GM06990 (cell line): Measurements from ENCODE around the gene KIFC3.

Source experiments
- DNase-seq: peaks from one replicate; pipeline ENCODE4 v3.0.0-alpha.2; 2011; ENCODE audit not compliant: insufficient read length; ENCODE audit errors: extremely low read depth
- H3K27me3 ChIP-seq: replicated peaks from 2 replicates; pipeline ENCODE4 v1.6.0; 2011; ENCODE audit warnings: low read length; ENCODE audit not compliant: control insufficient read depth, insufficient read depth
- H3K36me3 ChIP-seq: 2 replicates; pipeline ENCODE4 v1.5.1; 2011; ENCODE audit warnings: low read length; ENCODE audit not compliant: control insufficient read depth, insufficient read depth
- H3K4me3 ChIP-seq: replicated peaks from 2 replicates; pipeline ENCODE4 v1.5.1; 2011; ENCODE audit warnings: low read depth, mild to moderate bottlenecking, control low read depth, low read length
- TF ChIP-seq, protein P1 (sequence below): IDR thresholded peaks from 2 replicates; pipeline ENCODE4 v1.5.1; 2011; ENCODE audit warnings: low read length, control low read depth, mild to moderate bottlenecking, inconsistent platforms; ENCODE audit not compliant: insufficient read depth, poor library complexity, severe bottlenecking

KIFC3 gene

DNA sequence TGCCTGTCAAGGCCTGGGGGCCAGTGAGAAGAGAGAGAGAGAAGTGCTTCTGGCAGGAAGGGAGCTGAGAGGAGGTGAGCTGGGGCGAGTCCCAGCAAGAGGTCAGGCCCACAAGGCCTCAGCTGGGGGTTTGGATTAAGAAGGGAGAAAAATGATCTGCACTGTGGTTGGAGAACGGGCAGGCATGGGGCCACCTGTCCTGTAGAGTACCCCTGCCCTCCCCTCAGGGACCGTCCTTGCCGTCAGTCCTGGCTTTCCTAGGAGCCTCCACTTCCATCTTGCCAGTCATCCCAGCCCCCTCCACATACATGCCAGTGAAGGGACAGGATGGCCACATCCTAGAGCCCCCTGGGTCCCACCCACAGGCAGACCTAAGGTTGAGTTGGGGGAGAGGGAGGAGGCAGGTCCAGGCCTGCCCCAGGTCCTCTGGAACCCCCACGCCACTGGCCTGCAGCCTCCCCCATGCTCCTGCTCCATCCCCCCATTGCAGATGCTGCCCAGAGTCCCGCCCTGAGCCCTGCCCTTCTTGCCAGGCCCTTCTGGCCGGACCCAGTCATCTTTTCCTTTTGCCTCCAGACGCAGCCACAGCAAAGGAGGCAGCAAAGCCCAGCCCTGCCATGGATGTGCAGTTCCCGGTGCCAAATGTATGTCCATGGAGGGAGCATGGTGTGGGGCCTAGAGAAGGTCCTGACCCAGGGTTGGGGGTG is 47.8 kb downstream of the KIFC3 start:
- no peak overlapping the region for H3K4me3 ChIP-seq
- H3K27me3 ChIP-seq, result no peaks in the 10 kb centered on the region
- H3K36me3 ChIP-seq, result peaks cover 7% of the 10 kb centered on the region
- DNase-seq, result no peak
- TF ChIP-seq, protein P1, sequence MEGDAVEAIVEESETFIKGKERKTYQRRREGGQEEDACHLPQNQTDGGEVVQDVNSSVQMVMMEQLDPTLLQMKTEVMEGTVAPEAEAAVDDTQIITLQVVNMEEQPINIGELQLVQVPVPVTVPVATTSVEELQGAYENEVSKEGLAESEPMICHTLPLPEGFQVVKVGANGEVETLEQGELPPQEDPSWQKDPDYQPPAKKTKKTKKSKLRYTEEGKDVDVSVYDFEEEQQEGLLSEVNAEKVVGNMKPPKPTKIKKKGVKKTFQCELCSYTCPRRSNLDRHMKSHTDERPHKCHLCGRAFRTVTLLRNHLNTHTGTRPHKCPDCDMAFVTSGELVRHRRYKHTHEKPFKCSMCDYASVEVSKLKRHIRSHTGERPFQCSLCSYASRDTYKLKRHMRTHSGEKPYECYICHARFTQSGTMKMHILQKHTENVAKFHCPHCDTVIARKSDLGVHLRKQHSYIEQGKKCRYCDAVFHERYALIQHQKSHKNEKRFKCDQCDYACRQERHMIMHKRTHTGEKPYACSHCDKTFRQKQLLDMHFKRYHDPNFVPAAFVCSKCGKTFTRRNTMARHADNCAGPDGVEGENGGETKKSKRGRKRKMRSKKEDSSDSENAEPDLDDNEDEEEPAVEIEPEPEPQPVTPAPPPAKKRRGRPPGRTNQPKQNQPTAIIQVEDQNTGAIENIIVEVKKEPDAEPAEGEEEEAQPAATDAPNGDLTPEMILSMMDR, result no peak

- Histone ChIP-seq H3K4me3 (no peak overlapping the region), H3K36me3 (peaks cover 7% of the 10 kb centered on the region), H3K27me3 (no peaks in the 10 kb centered on the region)
- TF ChIP-seq, protein P1, result no peak
- DNase-seq, result no peak
Observed at GRCh38 chr16:57753448-57754353, 48.6 kb downstream of the KIFC3 start.

GRCh38 chr16:57752581-57753447 is 49.5 kb downstream of the KIFC3 start:
- H3K4me3 ChIP-seq, result no peak overlapping the region
- no peak for DNase-seq
- no peaks in the 10 kb centered on the region for H3K27me3 ChIP-seq
- TF ChIP-seq, protein P1, result no peak
- H3K36me3 ChIP-seq, result peaks cover 7% of the 10 kb centered on the region

- Histone ChIP-seq H3K27me3 (no peaks in the 10 kb centered on the region), H3K4me3 (no peak overlapping the region), H3K36me3 (peaks cover 8% of the 10 kb centered on the region)
- DNase-seq, result no peak
- TF ChIP-seq, protein P1, result no peak
Observed at GRCh38 chr16:57752203-57752580, 50.1 kb downstream of the KIFC3 start.

- Histone ChIP-seq H3K36me3 (peaks cover 8% of the 10 kb centered on the region), H3K27me3 (no peaks in the 10 kb centered on the region), H3K4me3 (no peak overlapping the region)
- TF ChIP-seq, protein P1, result no peak
- DNase-seq, result no peak
Observed at GRCh38 chr16:57751539-57752202, 50.6 kb downstream of the KIFC3 start.
